B cell (primary cell): Measurements from ENCODE around the gene GCH1. TPM values are rescaled to one million over a fixed set of nuclear protein-coding genes. Genes with fewer than 3 reads are reported as not detected.

Experiments used
- ATAC-seq: fragments of 200-7000 bp; cut with Tn5 transposase; one replicate; pipeline ENCODE4 v1.10.0; 2021; ENCODE audit warnings: low read depth, mild to moderate bottlenecking, moderate number of reproducible peaks, moderate library complexity
- CTCF ChIA-PET: fragments of 350-600 bp; sonication (Branson Sonifier 250); formaldehyde crosslinking; loops from one replicate; lab custom pipeline; 2021; ENCODE audit warnings: antibody characterized with exemption, inconsistent platforms; lab: Charles Lee
- POLR2A ChIA-PET: fragments of 350-600 bp; sonication (Branson Sonifier 250); formaldehyde crosslinking; loops from one replicate; lab custom pipeline; 2021; ENCODE audit warnings: antibody characterized with exemption; lab: Charles Lee
- DNase-seq: peaks from one replicate; pipeline ENCODE4 v3.0.0; 2013
- H2AFZ ChIP-seq: 2 replicates; pipeline ENCODE4 v1.6.1; 2012; ENCODE audit warnings: mild to moderate bottlenecking, low read depth, low read length; ENCODE audit not compliant: insufficient read depth, poor library complexity, severe bottlenecking
- H3K27ac ChIP-seq, 2 donors: 1 replicate in 1 of 2; 2 replicates in 1 of 2; pipeline ENCODE4 v1.5.1; 2012 to 2013; ENCODE audit warnings: low read length in 2 of 2, mild to moderate bottlenecking in 2 of 2, moderate library complexity in 1 of 2
- H3K27me3 ChIP-seq, 4 experiments: fragments of 200-600 bp in 1 of 4; sonication (generic) in 1 of 4; replicated peaks in 1 of 4; 1 replicate in 2 of 4; 2 replicates in 2 of 4; pipeline versions ENCODE4 v1.6.1 to v1.7.0; 2013 to 2016; ENCODE audit warnings: low read length in 3 of 4, mild to moderate bottlenecking in 2 of 4, mixed read lengths in 1 of 4, moderate library complexity in 1 of 4; ENCODE audit not compliant: insufficient read depth in 4 of 4, control insufficient read depth in 3 of 4; ENCODE audit errors: control extremely low read depth in 1 of 4
- H3K36me3 ChIP-seq, 2 experiments: replicated peaks in 1 of 2; 1 replicate in 1 of 2; 2 replicates in 1 of 2; pipeline versions ENCODE4 v1.6.1 to v1.7.1; 2013; ENCODE audit warnings: low read length in 1 of 2; ENCODE audit not compliant: insufficient read depth in 2 of 2, control insufficient read depth in 1 of 2; ENCODE audit errors: control extremely low read depth in 1 of 2, extremely low read depth in 1 of 2
- H3K4me1 ChIP-seq, 2 donors: fragments of 200-600 bp in 1 of 2; sonication (generic) in 1 of 2; 1 replicate in 1 of 2; 2 replicates in 1 of 2; pipeline versions ENCODE4 v1.5.1 to v1.6.1; 2013 to 2017; ENCODE audit warnings: low read length in 2 of 2; ENCODE audit not compliant: control insufficient read depth in 2 of 2, insufficient read depth in 2 of 2
- H3K4me2 ChIP-seq: replicated peaks from 2 replicates; pipeline ENCODE3; 2012; ENCODE audit warnings: mild to moderate bottlenecking, low read depth, low read length; ENCODE audit not compliant: poor library complexity, severe bottlenecking
- H3K4me3 ChIP-seq, 5 experiments: fragments of 200-600 bp in 1 of 5; sonication (generic) in 1 of 5; 1 replicate in 3 of 5; 2 replicates in 2 of 5; pipeline versions ENCODE4 v1.5.1 to v1.7.0; 2011 to 2016; ENCODE audit warnings: low read length in 4 of 5, mild to moderate bottlenecking in 4 of 5, low read depth in 2 of 5, control low read depth in 1 of 5, moderate library complexity in 1 of 5; ENCODE audit not compliant: insufficient read depth in 1 of 5; ENCODE audit errors: control extremely low read depth in 1 of 5, extremely low read depth in 1 of 5
- H3K79me2 ChIP-seq: fragments of 200-600 bp; sonication (generic); one replicate; pipeline ENCODE4 v1.6.0; 2016; ENCODE audit warnings: low read length; ENCODE audit not compliant: control insufficient read depth, insufficient read depth
- H3K9ac ChIP-seq: fragments of 200-600 bp; sonication (generic); 2 replicates; pipeline ENCODE4 v1.6.1; 2017; ENCODE audit warnings: mild to moderate bottlenecking, low read length, moderate library complexity
- H3K9me3 ChIP-seq, 3 donors: one replicate each; pipeline versions ENCODE4 v1.6.1 to v1.7.1; 2013; ENCODE audit warnings: low read length in 2 of 3; ENCODE audit not compliant: control insufficient read depth in 2 of 3, insufficient read depth in 1 of 3; ENCODE audit errors: control extremely low read depth in 1 of 3
- H4K20me1 ChIP-seq: 2 replicates; pipeline ENCODE4 v1.6.0; 2012; ENCODE audit warnings: mild to moderate bottlenecking, low read length; ENCODE audit not compliant: insufficient read depth, control insufficient read depth, poor library complexity, severe bottlenecking
- H3K27ac Mint-ChIP-seq: one replicate; pipeline ENCODE4 v1.8.0; 2021; ENCODE audit warnings: mixed read lengths
- H3K27me3 Mint-ChIP-seq: one replicate; pipeline ENCODE4 v1.8.0; 2021; ENCODE audit warnings: mixed read lengths
- H3K4me1 Mint-ChIP-seq: one replicate; pipeline ENCODE4 v1.8.0; 2021; ENCODE audit warnings: mixed read lengths
- H3K4me3 Mint-ChIP-seq: one replicate; pipeline ENCODE4 v1.8.0; 2021; ENCODE audit warnings: mixed read lengths
- H3K9me3 Mint-ChIP-seq: one replicate; pipeline ENCODE4 v1.8.0; 2022; ENCODE audit warnings: mixed read lengths; ENCODE audit not compliant: insufficient read depth
- EZH2 ChIP-seq: IDR thresholded peaks from 2 replicates; pipeline ENCODE4 v1.6.1; 2012; ENCODE audit warnings: borderline replicate concordance, low read depth, mild to moderate bottlenecking, moderate library complexity, low read length; ENCODE audit not compliant: insufficient read depth, poor library complexity, severe bottlenecking
- WGBS: methylation state at CpG from one replicate; pipeline ENCODE4 v1.1.5; 2013; ENCODE audit warnings: missing lambda C conversion rate; ENCODE audit not compliant: insufficient coverage; 5-methylcytosine and 5-hydroxymethylcytosine counted together
- intact Hi-C: fragments of 100-400 bp; cut with micrococcal nuclease; formaldehyde crosslinking; loops from one replicate; pipeline ENCODE4 v1.10.0; 2022
- polyA plus RNA-seq: library from polyadenylated mRNA; depleted of rRNA; stranded (reverse); fragments of >200 nt; gene quantifications from 2 replicates; pipeline ENCODE4 v1.2.3, GENCODE V29; 2012
- total RNA-seq, 2 donors: library from RNA; stranded (reverse); fragments of 120-200 nt in 1 of 2; gene quantifications; 1 replicate in 1 of 2; 2 replicates in 1 of 2; pipeline versions ENCODE4 v1.2.3 to v1.2.4, GENCODE V29; 2013 to 2022
- TF ChIP-seq, protein P1 (sequence below): fragments of 200-600 bp; IDR thresholded peaks from one replicate; pipeline ENCODE4 v1.8.0; 2022; ENCODE audit warnings: antibody characterized with exemption, mild to moderate bottlenecking

Gene GCH1
- total and polyA plus RNA-seq, 2 donors (not counting 1 experiment from before 2014, with no cell fraction given): 17.0 to 24.6 TPM

DNA sequence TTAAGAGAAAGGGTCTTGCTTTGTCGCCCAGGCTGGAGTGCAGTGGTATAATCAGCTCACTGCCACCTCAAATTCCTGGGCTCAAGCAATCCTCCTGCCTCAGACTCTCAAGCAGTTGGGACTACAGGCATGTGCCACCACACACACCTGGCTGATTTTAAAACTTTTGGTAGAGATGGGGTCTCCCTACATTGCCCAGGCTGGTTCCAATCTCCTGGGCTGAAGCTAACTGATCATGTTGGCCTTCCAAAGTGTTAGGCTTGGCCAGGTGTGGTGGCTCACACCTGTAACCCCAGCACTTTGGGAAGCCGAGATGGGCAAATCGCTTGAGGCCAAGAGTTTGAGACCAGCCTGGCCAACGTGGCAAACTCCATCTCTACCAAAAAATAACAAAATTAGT, 43.9 kb upstream of the GCH1 start:
- TF ChIP-seq EZH2: no peak
- TF ChIP-seq, protein P1, sequence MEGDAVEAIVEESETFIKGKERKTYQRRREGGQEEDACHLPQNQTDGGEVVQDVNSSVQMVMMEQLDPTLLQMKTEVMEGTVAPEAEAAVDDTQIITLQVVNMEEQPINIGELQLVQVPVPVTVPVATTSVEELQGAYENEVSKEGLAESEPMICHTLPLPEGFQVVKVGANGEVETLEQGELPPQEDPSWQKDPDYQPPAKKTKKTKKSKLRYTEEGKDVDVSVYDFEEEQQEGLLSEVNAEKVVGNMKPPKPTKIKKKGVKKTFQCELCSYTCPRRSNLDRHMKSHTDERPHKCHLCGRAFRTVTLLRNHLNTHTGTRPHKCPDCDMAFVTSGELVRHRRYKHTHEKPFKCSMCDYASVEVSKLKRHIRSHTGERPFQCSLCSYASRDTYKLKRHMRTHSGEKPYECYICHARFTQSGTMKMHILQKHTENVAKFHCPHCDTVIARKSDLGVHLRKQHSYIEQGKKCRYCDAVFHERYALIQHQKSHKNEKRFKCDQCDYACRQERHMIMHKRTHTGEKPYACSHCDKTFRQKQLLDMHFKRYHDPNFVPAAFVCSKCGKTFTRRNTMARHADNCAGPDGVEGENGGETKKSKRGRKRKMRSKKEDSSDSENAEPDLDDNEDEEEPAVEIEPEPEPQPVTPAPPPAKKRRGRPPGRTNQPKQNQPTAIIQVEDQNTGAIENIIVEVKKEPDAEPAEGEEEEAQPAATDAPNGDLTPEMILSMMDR: no peak
- no peaks in the 10 kb centered on the region for H3K79me2 ChIP-seq
- no peak overlapping the region for H2AFZ ChIP-seq
- no peak for DNase-seq
- H3K9me3 Mint-ChIP-seq: no peaks in the 10 kb centered on the region
- WGBS: 100% methylated on average over 1 of the region's 4 CpGs
- H3K36me3 ChIP-seq: peaks cover 0 to 2% of the 10 kb centered on the region in 2 experiments
- peaks cover 0 to 7% (median 0%) of the 10 kb centered on the region in 3 donors for H3K9me3 ChIP-seq
- H3K4me1 ChIP-seq: peaks cover 5 to 12% of the 10 kb centered on the region in 2 donors
- H3K4me3 ChIP-seq: no peak overlapping the region
- no peak overlapping the region for H3K9ac ChIP-seq
- no peaks in the 10 kb centered on the region for H4K20me1 ChIP-seq
- CTCF ChIA-PET: no interaction called here
- intact Hi-C loops: no loop called here
- no peaks in the 10 kb centered on the region for H3K27me3 ChIP-seq
- H3K4me3 Mint-ChIP-seq: no peak overlapping the region
- H3K4me1 Mint-ChIP-seq: peaks cover 7% of the 10 kb centered on the region
- no peak overlapping the region for H3K4me2 ChIP-seq
- no peak for ATAC-seq
- POLR2A ChIA-PET: no interaction called here
- no peak overlapping the region for H3K27ac Mint-ChIP-seq
- no peaks in the 10 kb centered on the region for H3K27me3 Mint-ChIP-seq
- no peak overlapping the region for H3K27ac ChIP-seq

DNA sequence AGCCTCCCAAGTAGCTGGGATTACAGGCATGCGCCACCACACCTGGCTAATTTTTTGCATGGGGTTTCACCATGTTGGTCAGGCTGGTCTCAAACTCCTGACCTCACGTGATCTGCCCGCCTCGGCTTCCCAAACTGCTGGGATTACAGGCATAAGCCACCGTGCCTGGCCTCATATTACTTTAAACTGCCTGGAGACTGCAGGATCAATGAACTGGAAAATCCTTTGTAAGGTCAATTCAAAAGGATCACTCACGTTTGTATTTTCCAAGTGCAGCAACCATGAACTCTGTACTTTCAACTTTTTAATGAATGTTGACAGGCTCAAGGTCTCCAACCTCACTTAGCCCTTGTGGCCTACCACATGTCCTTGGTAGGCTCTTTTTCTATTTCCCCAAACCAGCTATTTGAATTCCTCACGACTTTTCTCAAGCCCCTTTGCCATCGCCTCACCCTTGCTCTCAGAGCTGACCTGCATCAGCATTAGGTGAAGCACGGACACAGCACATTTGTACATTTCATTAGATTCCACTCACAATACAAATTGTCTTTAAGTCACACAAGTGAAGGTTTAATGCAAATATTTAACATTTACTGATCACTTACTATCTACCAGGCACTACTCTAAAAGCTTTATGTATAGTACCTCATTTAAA, 42.2 kb upstream of the GCH1 start:
- no peaks in the 10 kb centered on the region for H3K27me3 Mint-ChIP-seq
- no peak for DNase-seq
- Histone ChIP-seq H4K20me1 (no peaks in the 10 kb centered on the region), H3K36me3 (peaks cover 0 to 2% of the 10 kb centered on the region in 2 experiments), H3K9me3 (peaks cover 0 to 7% (median 0%) of the 10 kb centered on the region in 3 donors), H3K79me2 (no peaks in the 10 kb centered on the region), H3K4me2 (no peak overlapping the region), H3K9ac (no peak overlapping the region), H3K27me3 (no peaks in the 10 kb centered on the region), H2AFZ (no peak overlapping the region), H3K27ac (no peak overlapping the region), H3K4me3 (no peak overlapping the region), H3K4me1 (peaks cover 5 to 12% of the 10 kb centered on the region in 2 donors)
- TF ChIP-seq EZH2: no peak
- TF ChIP-seq, protein P1: no peak
- H3K9me3 Mint-ChIP-seq: no peaks in the 10 kb centered on the region
- intact Hi-C loops: no loop called here
- ChIA-PET CTCF (interaction anchor here (1.2 kb wide), 1 partner anchor 171 kb away, joined by 3 read pairs; no protein-coding TSS in a partner anchor), POLR2A (no interaction called here)
- no peak overlapping the region for H3K27ac Mint-ChIP-seq
- 87% methylated on average over 9 of the region's 9 CpGs for WGBS
- no peak overlapping the region for H3K4me3 Mint-ChIP-seq
- peaks cover 7% of the 10 kb centered on the region for H3K4me1 Mint-ChIP-seq
- no peak for ATAC-seq
